ENCODE results near the gene ASPDH. TPM values are rescaled to one million over a fixed set of nuclear protein-coding genes. Genes with fewer than 3 reads are reported as not detected.

ASPDH gene
- polyA plus RNA-seq, 2 of the 4 experiments (the other 2 are of a cell fraction) = not detected

DNA sequence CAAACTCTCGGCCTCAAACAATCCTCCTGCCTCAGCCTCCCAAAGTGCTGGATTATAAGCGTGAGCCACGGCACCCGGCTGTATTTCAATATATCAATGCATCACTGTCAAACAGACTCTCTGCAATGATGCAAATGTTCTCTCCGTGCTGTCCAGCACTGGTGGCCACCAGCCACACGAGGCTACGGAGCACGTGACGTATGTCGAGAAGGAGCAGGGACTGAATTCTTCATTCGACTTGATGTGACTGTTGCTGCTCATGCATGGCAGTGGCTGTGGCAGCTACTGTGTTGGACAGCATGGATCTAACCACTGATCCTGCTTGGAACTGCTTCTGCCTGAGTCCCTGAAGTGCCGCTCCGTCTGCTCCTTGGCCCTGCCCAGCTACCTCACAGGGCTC is 44.7 kb upstream of the ASPDH start (continued):
- TF ChIP-seq MAFK (IDR thresholded peaks at IDR 0.05; ENCODE audit: partially characterized antibody) = no peak

DNA sequence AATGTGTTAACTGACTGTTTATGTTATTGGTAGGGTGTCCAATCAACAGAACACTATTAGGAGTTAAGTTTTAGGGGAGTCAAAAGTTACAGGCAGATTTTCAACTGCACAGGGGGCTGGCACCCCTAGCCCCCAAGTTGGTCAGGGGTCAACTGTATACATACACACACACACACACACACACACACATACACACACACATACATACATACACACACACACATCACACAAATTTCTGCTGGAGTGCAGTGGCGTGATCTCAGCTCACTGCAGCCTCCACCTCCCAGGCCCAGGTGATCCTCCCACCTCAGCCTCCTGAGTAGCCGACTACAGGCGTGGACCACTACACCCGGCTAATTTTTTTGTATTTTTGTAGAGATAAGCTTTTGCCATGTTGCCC is 44.3 kb upstream of the ASPDH start:
- Histone ChIP-seq H3K27ac (no peak overlapping the region), H3K9me3 (no peaks in the 10 kb centered on the region), H3K4me3 (no peak overlapping the region), H3K4me1 (peaks cover 12% of the 10 kb centered on the region), H3K4me2 (no peak overlapping the region)
- CTCF ChIA-PET = interaction anchor here (1.1 to 11.8 kb wide), 14 partner anchors 15 to 310 kb away, joined by 3 to 355 read pairs (median 14); no protein-coding TSS in a partner anchor
- no peak for FAIRE-seq
- DNase-seq (ENCODE audit: low read depth in 1 of 2, low spot score in 1 of 2) = no peak
- POLR2A ChIA-PET = no interaction called here
- TF ChIP-seq RAD21 (conservative IDR thresholded peaks at IDR 0.05 in 1 of 2, IDR thresholded peaks at IDR 0.05 in 1 of 2) = no peak
- TF ChIP-seq TFCP2L1 (CRISPR knock-in tag; IDR thresholded peaks at IDR 0.05) = no peak
- no peak for TF ChIP-seq ZNF302 (CRISPR knock-in tag; IDR thresholded peaks at IDR 0.05)
- no peak for TF ChIP-seq RNF2 (IDR thresholded peaks at IDR 0.05; ENCODE audit: borderline replicate concordance, low read depth)
- no peak for TF ChIP-seq NFE2L2 (conservative IDR thresholded peaks at IDR 0.05; ENCODE audit: low read length)
- no peak for TF ChIP-seq HOXA7 (CRISPR knock-in tag; IDR thresholded peaks at IDR 0.05)
- TF ChIP-seq POLR2A (IDR thresholded peaks at IDR 0.05; ENCODE audit: low read length) = no peak
- TF ChIP-seq, protein P1, sequence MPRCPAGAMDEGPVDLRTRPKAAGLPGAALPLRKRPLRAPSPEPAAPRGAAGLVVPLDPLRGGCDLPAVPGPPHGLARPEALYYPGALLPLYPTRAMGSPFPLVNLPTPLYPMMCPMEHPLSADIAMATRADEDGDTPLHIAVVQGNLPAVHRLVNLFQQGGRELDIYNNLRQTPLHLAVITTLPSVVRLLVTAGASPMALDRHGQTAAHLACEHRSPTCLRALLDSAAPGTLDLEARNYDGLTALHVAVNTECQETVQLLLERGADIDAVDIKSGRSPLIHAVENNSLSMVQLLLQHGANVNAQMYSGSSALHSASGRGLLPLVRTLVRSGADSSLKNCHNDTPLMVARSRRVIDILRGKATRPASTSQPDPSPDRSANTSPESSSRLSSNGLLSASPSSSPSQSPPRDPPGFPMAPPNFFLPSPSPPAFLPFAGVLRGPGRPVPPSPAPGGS (IDR thresholded peaks at IDR 0.05) = no peak
- TF ChIP-seq RARB (CRISPR knock-in tag; IDR thresholded peaks at IDR 0.05) = no peak
- TF ChIP-seq GATA3 (IDR thresholded peaks at IDR 0.05; ENCODE audit: borderline replicate concordance) = no peak
- no peak for TF ChIP-seq RCOR1 (IDR thresholded peaks at IDR 0.05; ENCODE audit: low read depth, low read length)
- TF ChIP-seq NPAS2 (CRISPR knock-in tag; IDR thresholded peaks at IDR 0.05; ENCODE audit: borderline replicate concordance) = no peak
- no peak for TF ChIP-seq CEBPB (IDR thresholded peaks at IDR 0.05)
- TF ChIP-seq, protein P2, sequence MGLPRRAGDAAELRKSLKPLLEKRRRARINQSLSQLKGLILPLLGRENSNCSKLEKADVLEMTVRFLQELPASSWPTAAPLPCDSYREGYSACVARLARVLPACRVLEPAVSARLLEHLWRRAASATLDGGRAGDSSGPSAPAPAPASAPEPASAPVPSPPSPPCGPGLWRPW (IDR thresholded peaks at IDR 0.05) = no peak
- TF ChIP-seq, protein P3, sequence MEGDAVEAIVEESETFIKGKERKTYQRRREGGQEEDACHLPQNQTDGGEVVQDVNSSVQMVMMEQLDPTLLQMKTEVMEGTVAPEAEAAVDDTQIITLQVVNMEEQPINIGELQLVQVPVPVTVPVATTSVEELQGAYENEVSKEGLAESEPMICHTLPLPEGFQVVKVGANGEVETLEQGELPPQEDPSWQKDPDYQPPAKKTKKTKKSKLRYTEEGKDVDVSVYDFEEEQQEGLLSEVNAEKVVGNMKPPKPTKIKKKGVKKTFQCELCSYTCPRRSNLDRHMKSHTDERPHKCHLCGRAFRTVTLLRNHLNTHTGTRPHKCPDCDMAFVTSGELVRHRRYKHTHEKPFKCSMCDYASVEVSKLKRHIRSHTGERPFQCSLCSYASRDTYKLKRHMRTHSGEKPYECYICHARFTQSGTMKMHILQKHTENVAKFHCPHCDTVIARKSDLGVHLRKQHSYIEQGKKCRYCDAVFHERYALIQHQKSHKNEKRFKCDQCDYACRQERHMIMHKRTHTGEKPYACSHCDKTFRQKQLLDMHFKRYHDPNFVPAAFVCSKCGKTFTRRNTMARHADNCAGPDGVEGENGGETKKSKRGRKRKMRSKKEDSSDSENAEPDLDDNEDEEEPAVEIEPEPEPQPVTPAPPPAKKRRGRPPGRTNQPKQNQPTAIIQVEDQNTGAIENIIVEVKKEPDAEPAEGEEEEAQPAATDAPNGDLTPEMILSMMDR (IDR thresholded peaks at IDR 0.05) = no peak
- no peak for TF ChIP-seq KDM1A (IDR thresholded peaks at IDR 0.05; ENCODE audit: low read depth)
- TF ChIP-seq JUNB (IDR thresholded peaks at IDR 0.05) = no peak
- no peak for TF ChIP-seq FOSB (CRISPR knock-in tag; IDR thresholded peaks at IDR 0.05)
- no peak for TF ChIP-seq ZC3H11A (IDR thresholded peaks at IDR 0.05)
- ATAC-seq = no peak
- WGBS (ENCODE audit: missing lambda C conversion rate) = 86% methylated on average over 4 of the region's 4 CpGs

DNA sequence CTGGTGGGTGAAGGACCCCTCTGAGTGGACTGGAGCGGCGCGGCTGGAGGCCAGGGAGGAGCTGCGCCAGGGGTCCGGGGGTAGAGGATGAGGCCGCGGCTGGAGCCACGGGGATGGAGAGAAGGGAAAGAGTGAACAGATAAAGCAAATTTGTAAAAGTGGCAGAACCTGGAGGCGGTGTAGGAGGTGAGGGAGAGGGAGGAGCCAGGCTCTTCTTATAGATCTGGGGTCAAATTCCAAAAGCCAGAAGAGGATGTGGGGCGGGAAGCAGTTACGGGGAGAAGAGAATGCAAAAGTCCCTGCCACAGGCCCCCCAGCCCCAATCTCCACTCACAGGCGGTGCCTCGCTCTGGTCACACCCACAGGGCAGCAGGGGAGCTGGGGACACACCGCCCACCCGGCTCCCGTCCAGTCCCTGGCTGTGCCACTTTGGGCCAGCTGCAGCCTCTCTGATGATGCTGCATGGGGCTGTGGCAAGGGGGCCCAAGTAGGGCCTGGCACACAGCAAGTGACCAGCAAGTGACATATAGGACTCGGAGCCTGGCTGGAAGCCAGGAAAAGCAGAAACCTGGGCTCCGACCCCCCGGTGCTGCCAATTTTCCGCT is 43.4 kb upstream of the ASPDH start:
- WGBS (ENCODE audit: missing lambda C conversion rate) = 21% methylated on average over 20 of the region's 20 CpGs
- Histone ChIP-seq H3K4me2 (peak overlapping the region; percentile 91), H3K4me3 (peak overlapping the region; percentile 64), H3K4me1 (peaks cover 12% of the 10 kb centered on the region), H3K27ac (peak overlapping the region; percentile 80 to 89), H3K9me3 (no peaks in the 10 kb centered on the region)
- FAIRE-seq (no peak), DNase-seq (ENCODE audit: low read depth in 1 of 2, low spot score in 1 of 2) (no peak), ATAC-seq (peak; percentile 16 to 17; a peak in 5 of 6 replicates)
- ChIA-PET POLR2A (interaction anchor here (0.6 to 0.9 kb wide), 3 partner anchors 19 to 101 kb away, joined by 3 to 5 read pairs (median 3); partner anchors contain the start of gene JOSD2), CTCF (interaction anchor here (0.6 to 11.8 kb wide), 51 partner anchors 7 to 409 kb away, joined by 3 to 355 read pairs (median 7); partner anchors contain the start of gene JOSD2)
- TF ChIP-seq FOXS1 (CRISPR knock-in tag; IDR thresholded peaks at IDR 0.05) (no peak), SMC3 (IDR thresholded peaks at IDR 0.05) (no peak), EHMT2 (IDR thresholded peaks at IDR 0.05; ENCODE audit: low read depth) (no peak), ZSCAN20 (CRISPR knock-in tag; IDR thresholded peaks at IDR 0.05) (no peak), HOXB13 (CRISPR knock-in tag; IDR thresholded peaks at IDR 0.05; ENCODE audit: low read depth) (no peak), RCOR1 (IDR thresholded peaks at IDR 0.05; ENCODE audit: low read depth, low read length) (no peak), FOSB (CRISPR knock-in tag; IDR thresholded peaks at IDR 0.05) (no peak), FOSL2 (IDR thresholded peaks at IDR 0.05) (no peak), FOSL2 (CRISPR knock-in tag; IDR thresholded peaks at IDR 0.05) (no peak), JUN (IDR thresholded peaks at IDR 0.05) (no peak), RARB (CRISPR knock-in tag; IDR thresholded peaks at IDR 0.05) (no peak), CEBPB (IDR thresholded peaks at IDR 0.05) (no peak), NPAS2 (CRISPR knock-in tag; IDR thresholded peaks at IDR 0.05; ENCODE audit: borderline replicate concordance) (no peak)
- TF ChIP-seq, protein P4, sequence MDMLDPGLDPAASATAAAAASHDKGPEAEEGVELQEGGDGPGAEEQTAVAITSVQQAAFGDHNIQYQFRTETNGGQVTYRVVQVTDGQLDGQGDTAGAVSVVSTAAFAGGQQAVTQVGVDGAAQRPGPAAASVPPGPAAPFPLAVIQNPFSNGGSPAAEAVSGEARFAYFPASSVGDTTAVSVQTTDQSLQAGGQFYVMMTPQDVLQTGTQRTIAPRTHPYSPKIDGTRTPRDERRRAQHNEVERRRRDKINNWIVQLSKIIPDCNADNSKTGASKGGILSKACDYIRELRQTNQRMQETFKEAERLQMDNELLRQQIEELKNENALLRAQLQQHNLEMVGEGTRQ (IDR thresholded peaks at IDR 0.05) = no peak
- TF ChIP-seq, protein P5, sequence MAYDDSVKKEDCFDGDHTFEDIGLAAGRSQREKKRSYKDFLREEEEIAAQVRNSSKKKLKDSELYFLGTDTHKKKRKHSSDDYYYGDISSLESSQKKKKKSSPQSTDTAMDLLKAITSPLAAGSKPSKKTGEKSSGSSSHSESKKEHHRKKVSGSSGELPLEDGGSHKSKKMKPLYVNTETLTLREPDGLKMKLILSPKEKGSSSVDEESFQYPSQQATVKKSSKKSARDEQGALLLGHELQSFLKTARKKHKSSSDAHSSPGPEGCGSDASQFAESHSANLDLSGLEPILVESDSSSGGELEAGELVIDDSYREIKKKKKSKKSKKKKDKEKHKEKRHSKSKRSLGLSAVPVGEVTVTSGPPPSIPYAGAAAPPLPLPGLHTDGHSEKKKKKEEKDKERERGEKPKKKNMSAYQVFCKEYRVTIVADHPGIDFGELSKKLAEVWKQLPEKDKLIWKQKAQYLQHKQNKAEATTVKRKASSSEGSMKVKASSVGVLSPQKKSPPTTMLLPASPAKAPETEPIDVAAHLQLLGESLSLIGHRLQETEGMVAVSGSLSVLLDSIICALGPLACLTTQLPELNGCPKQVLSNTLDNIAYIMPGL (CRISPR knock-in tag; IDR thresholded peaks at IDR 0.05; ENCODE audit: borderline replicate concordance) = no peak
- TF ChIP-seq, protein P6, sequence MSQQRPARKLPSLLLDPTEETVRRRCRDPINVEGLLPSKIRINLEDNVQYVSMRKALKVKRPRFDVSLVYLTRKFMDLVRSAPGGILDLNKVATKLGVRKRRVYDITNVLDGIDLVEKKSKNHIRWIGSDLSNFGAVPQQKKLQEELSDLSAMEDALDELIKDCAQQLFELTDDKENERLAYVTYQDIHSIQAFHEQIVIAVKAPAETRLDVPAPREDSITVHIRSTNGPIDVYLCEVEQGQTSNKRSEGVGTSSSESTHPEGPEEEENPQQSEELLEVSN (IDR thresholded peaks at IDR 0.05; ENCODE audit: borderline replicate concordance, low read depth) = no peak

Data from A549 (cell line).